ENCODE results near the gene XPNPEP1. TPM values are rescaled to one million over a fixed set of nuclear protein-coding genes. Genes with fewer than 3 reads are reported as not detected.
A peak's percentile ranks its signal among the peaks of the same experiment; 100 is the strongest.

Gene XPNPEP1
- polyA plus RNA-seq, 3 donors, result 32.1 to 62.1 (median 38.4) TPM

- Histone ChIP-seq H4K20me1 (ENCODE audit: insufficient read depth, low read length) (no peaks in the 10 kb centered on the region), H3K79me2 (ENCODE audit: insufficient read depth, low read length) (no peaks in the 10 kb centered on the region), H3K4me2 (replicated peaks; ENCODE audit: extremely low read depth, low read length, poor library complexity, severe bottlenecking) (no peak overlapping the region), H3K36me3 (replicated peaks in 1 of 2; ENCODE audit: control insufficient read depth in 1 of 2, insufficient read depth in 2 of 2, low read length in 2 of 2) (peaks cover 60 to 89% of the 10 kb centered on the region in 2 donors), H2AFZ (ENCODE audit: insufficient read depth, low read depth, low read length, poor library complexity, severe bottlenecking) (no peak overlapping the region), H3K27ac (ENCODE audit: low read depth in 1 of 2, low read length in 2 of 2) (no peak overlapping the region), H3K9ac (ENCODE audit: insufficient read depth, low read length, poor library complexity, severe bottlenecking) (no peak overlapping the region), H3K27me3 (ENCODE audit: control insufficient read depth in 2 of 2, insufficient read depth in 2 of 2, low read length in 2 of 2) (no peaks in the 10 kb centered on the region), H3K4me3 (replicated peaks in 1 of 3; ENCODE audit: low read depth in 2 of 3, low read length in 3 of 3) (no peak overlapping the region), H3K9me3 (replicated peaks in 1 of 2; ENCODE audit: control insufficient read depth in 1 of 2, insufficient read depth in 1 of 2, low read length in 2 of 2) (no peaks in the 10 kb centered on the region), H3K4me1 (ENCODE audit: control insufficient read depth in 1 of 2, insufficient read depth in 2 of 2, low read length in 2 of 2) (peaks cover 0 to 3% of the 10 kb centered on the region in 2 donors)
- Mint-ChIP-seq H3K9me3 (no peaks in the 10 kb centered on the region), H3K27ac (peak overlapping the region in 4 of 7 donors; percentile 1 to 59 (median 42)), H3K4me3 (no peak overlapping the region), H3K4me1 (peaks cover 17% of the 10 kb centered on the region), H3K27me3 (ENCODE audit: low read depth in 3 of 3) (no peaks in the 10 kb centered on the region), H3K36me3 (peaks cover 78 to 83% of the 10 kb centered on the region in 2 donors)
- 98% methylated on average over 5 of the region's 8 CpGs for WGBS (ENCODE audit: insufficient coverage)
- intact Hi-C loops (cut with micrococcal nuclease), result loop anchor here in 1 of 2 donors (10.0 kb wide), 1 partner anchor 242 kb away; no protein-coding TSS in a partner anchor
- DNase-seq, result no peak
- TF ChIP-seq, protein P1, sequence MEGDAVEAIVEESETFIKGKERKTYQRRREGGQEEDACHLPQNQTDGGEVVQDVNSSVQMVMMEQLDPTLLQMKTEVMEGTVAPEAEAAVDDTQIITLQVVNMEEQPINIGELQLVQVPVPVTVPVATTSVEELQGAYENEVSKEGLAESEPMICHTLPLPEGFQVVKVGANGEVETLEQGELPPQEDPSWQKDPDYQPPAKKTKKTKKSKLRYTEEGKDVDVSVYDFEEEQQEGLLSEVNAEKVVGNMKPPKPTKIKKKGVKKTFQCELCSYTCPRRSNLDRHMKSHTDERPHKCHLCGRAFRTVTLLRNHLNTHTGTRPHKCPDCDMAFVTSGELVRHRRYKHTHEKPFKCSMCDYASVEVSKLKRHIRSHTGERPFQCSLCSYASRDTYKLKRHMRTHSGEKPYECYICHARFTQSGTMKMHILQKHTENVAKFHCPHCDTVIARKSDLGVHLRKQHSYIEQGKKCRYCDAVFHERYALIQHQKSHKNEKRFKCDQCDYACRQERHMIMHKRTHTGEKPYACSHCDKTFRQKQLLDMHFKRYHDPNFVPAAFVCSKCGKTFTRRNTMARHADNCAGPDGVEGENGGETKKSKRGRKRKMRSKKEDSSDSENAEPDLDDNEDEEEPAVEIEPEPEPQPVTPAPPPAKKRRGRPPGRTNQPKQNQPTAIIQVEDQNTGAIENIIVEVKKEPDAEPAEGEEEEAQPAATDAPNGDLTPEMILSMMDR (IDR thresholded peaks at IDR 0.05), result no peak
Measured at GRCh38 chr10:109882251-109883057, 40.9 kb downstream of the XPNPEP1 start.

DNA sequence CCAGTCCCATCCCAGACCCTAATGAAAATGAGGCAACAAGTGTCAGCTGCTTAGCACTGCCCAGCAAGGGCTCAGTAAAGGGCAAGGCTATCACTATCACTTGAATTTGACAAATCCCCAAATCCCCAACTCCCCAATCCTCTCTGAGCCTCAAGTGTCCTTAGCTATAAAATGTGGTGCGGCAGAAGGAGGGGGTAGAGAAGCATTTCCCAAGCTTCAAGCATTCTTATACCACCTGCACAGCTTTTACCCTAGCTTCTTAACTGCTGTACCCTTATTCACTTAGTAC lies 41.6 kb downstream of the XPNPEP1 start:
- H3K9ac ChIP-seq (ENCODE audit: insufficient read depth, low read length, poor library complexity, severe bottlenecking), result no peak overlapping the region
- Mint-ChIP-seq H3K4me3 (no peak overlapping the region), H3K4me1 (peaks cover 13% of the 10 kb centered on the region), H3K36me3 (peaks cover 78 to 83% of the 10 kb centered on the region in 2 donors), H3K27ac (peak overlapping the region in 2 of 7 donors; percentile 43 to 57), H3K9me3 (no peaks in the 10 kb centered on the region), H3K27me3 (ENCODE audit: low read depth in 3 of 3) (no peaks in the 10 kb centered on the region)
- intact Hi-C loops (cut with micrococcal nuclease), result loop anchor here in 1 of 2 donors (10.0 kb wide), 1 partner anchor 243 kb away; no protein-coding TSS in a partner anchor
- TF ChIP-seq, protein P1 (IDR thresholded peaks at IDR 0.05), result no peak
- peaks cover 0 to 3% of the 10 kb centered on the region in 2 donors for H3K4me1 ChIP-seq (ENCODE audit: control insufficient read depth in 1 of 2, insufficient read depth in 2 of 2, low read length in 2 of 2)
- no peak for DNase-seq
- H4K20me1 ChIP-seq (ENCODE audit: insufficient read depth, low read length), result no peaks in the 10 kb centered on the region
- no peak overlapping the region for H3K4me2 ChIP-seq (replicated peaks; ENCODE audit: extremely low read depth, low read length, poor library complexity, severe bottlenecking)
- no peaks in the 10 kb centered on the region for H3K79me2 ChIP-seq (ENCODE audit: insufficient read depth, low read length)
- H3K36me3 ChIP-seq (replicated peaks in 1 of 2; ENCODE audit: control insufficient read depth in 1 of 2, insufficient read depth in 2 of 2, low read length in 2 of 2), result peaks cover 60 to 89% of the 10 kb centered on the region in 2 donors
- H3K27ac ChIP-seq (ENCODE audit: low read depth in 1 of 2, low read length in 2 of 2), result no peak overlapping the region
- H3K4me3 ChIP-seq (replicated peaks in 1 of 3; ENCODE audit: low read depth in 2 of 3, low read length in 3 of 3), result no peak overlapping the region
- H2AFZ ChIP-seq (ENCODE audit: insufficient read depth, low read depth, low read length, poor library complexity, severe bottlenecking), result no peak overlapping the region
- WGBS (ENCODE audit: insufficient coverage), result no CpG with 5 or more reads among the region's 1 CpG
- no peaks in the 10 kb centered on the region for H3K9me3 ChIP-seq (replicated peaks in 1 of 2; ENCODE audit: control insufficient read depth in 1 of 2, insufficient read depth in 1 of 2, low read length in 2 of 2)
- no peaks in the 10 kb centered on the region for H3K27me3 ChIP-seq (ENCODE audit: control insufficient read depth in 2 of 2, insufficient read depth in 2 of 2, low read length in 2 of 2)
